NCI-H2029 (cell line): Measurements from ENCODE around the gene KPNA3.
"Not testable (repeated sequence)": the region's sequence is repeated elsewhere in the genome, so short reads cannot be mapped to it uniquely, and the experiment has no call there.

ENCODE experiments used
- DNase-seq: peaks from one replicate; lab custom pipeline; 2025; lab: John Stamatoyannopoulos, UW

Gene KPNA3

GRCh38 chr13:49792550-49793324 is at the start of gene KPNA3:
Gene KPNA3 (minus strand): TSS chr13:49792682. CDS start chr13:49792506, 176 bp downstream.
- DNase-seq, result peak; percentile 85

- DNase-seq, result no peak
These were observed 49.5 kb upstream of the KPNA3 start for GRCh38 chr13:49841964-49842363.

- DNase-seq, result no peak
These were observed 48.2 kb upstream of the KPNA3 start for GRCh38 chr13:49840675-49841074.

- DNase-seq, result no peak
These were observed 47.8 kb upstream of the KPNA3 start for GRCh38 chr13:49840266-49840665.

- no peak for DNase-seq
These were observed 46.5 kb upstream of the KPNA3 start for GRCh38 chr13:49838989-49839388.

GRCh38 chr13:49836516-49836915 is 44.0 kb upstream of the KPNA3 start:
- DNase-seq, result no peak

- DNase-seq, result no peak
These were observed 40.9 kb upstream of the KPNA3 start for GRCh38 chr13:49833402-49833801.

- no peak for DNase-seq
These were observed 39.0 kb upstream of the KPNA3 start for GRCh38 chr13:49831455-49831854.

- no peak for DNase-seq
These were observed 38.2 kb upstream of the KPNA3 start for GRCh38 chr13:49830721-49831120.

- DNase-seq, result no peak
These were observed 37.2 kb upstream of the KPNA3 start for GRCh38 chr13:49829715-49830114.

GRCh38 chr13:49828453-49828852 is 36.0 kb upstream of the KPNA3 start:
- no peak for DNase-seq

GRCh38 chr13:49827891-49828290 is 35.4 kb upstream of the KPNA3 start:
- no peak for DNase-seq

- no peak for DNase-seq
These were observed 34.9 kb upstream of the KPNA3 start for GRCh38 chr13:49827336-49827735.

- no peak for DNase-seq
These were observed 28.9 kb upstream of the KPNA3 start for GRCh38 chr13:49821216-49822009.

GRCh38 chr13:49820591-49821215 is 28.2 kb upstream of the KPNA3 start:
- DNase-seq, result no peak

GRCh38 chr13:49816047-49816446 is 23.6 kb upstream of the KPNA3 start:
- DNase-seq, result not testable (repeated sequence)

GRCh38 chr13:49814551-49815270 is 22.2 kb upstream of the KPNA3 start:
- DNase-seq, result no peak

- no peak for DNase-seq
These were observed 20.3 kb upstream of the KPNA3 start for GRCh38 chr13:49812812-49813211.

GRCh38 chr13:49811527-49811908 is 19.0 kb upstream of the KPNA3 start:
- DNase-seq, result no peak

- DNase-seq, result no peak
These were observed 18.4 kb upstream of the KPNA3 start for GRCh38 chr13:49810567-49811526.

GRCh38 chr13:49807681-49808080 is 15.2 kb upstream of the KPNA3 start:
- DNase-seq, result no peak
